DOHH2 (cell line): ENCODE measurements around the gene RTL3.

ENCODE experiments used
- H3F3A ChIP-seq: fragments of 200-600 bp; sonication (generic), shearing (Covaris generic); 2 replicates; pipeline ENCODE4 v1.6.0; 2016; ENCODE audit warnings: antibody characterized with exemption, mild to moderate bottlenecking; ENCODE audit not compliant: control insufficient read depth, insufficient read depth
- H3K27ac ChIP-seq: fragments of 200-600 bp; sonication (generic); 2 replicates; pipeline ENCODE4 v1.5.1; 2014; ENCODE audit warnings: low read depth, mild to moderate bottlenecking, low read length, moderate library complexity
- H3K27me3 ChIP-seq: fragments of 200-600 bp; sonication (generic); 2 replicates; pipeline ENCODE4 v1.6.1; 2014; ENCODE audit warnings: mild to moderate bottlenecking, low read length, mixed read lengths; ENCODE audit not compliant: control insufficient read depth
- H3K36me3 ChIP-seq: fragments of 200-600 bp; sonication (generic); 2 replicates; pipeline ENCODE4 v1.6.1; 2014; ENCODE audit warnings: mild to moderate bottlenecking, low read length, moderate library complexity, mixed read lengths; ENCODE audit not compliant: control insufficient read depth
- H3K4me1 ChIP-seq: fragments of 200-600 bp; sonication (generic); 2 replicates; pipeline ENCODE4 v1.6.1; 2014; ENCODE audit warnings: mild to moderate bottlenecking, low read length, mixed read lengths; ENCODE audit not compliant: control insufficient read depth
- H3K4me2 ChIP-seq: fragments of 200-600 bp; sonication (generic); 2 replicates; pipeline ENCODE4 v1.6.0; 2014; ENCODE audit warnings: mild to moderate bottlenecking, low read length, moderate library complexity
- H3K4me3 ChIP-seq: fragments of 200-600 bp; sonication (generic); 2 replicates; pipeline ENCODE4 v1.5.1; 2014; ENCODE audit warnings: mild to moderate bottlenecking, low read length, mixed read lengths
- H3K79me2 ChIP-seq: fragments of 200-600 bp; sonication (generic); 2 replicates; pipeline ENCODE4 v1.6.1; 2014; ENCODE audit warnings: mild to moderate bottlenecking, low read length, mixed read lengths; ENCODE audit not compliant: control insufficient read depth
- H3K9me2 ChIP-seq: fragments of 200-600 bp; sonication (generic); replicated peaks from 2 replicates; pipeline ENCODE4 v1.6.1; 2014; ENCODE audit warnings: mild to moderate bottlenecking, low read length, mixed read lengths; ENCODE audit not compliant: control insufficient read depth
- H3K9me3 ChIP-seq: fragments of 200-600 bp; sonication (generic); 2 replicates; pipeline ENCODE4 v1.6.1; 2014; ENCODE audit warnings: antibody characterized with exemption, low read length, mixed read lengths; ENCODE audit not compliant: control insufficient read depth, insufficient read depth
- H4K20me1 ChIP-seq: fragments of 200-600 bp; sonication (generic); 2 replicates; pipeline ENCODE4 v1.6.0; 2014; ENCODE audit warnings: low read depth, mild to moderate bottlenecking, antibody characterized with exemption, low read length, moderate library complexity; ENCODE audit not compliant: control insufficient read depth, insufficient read depth
- CTCF ChIP-seq: fragments of 200-600 bp; sonication (generic); IDR thresholded peaks from one replicate; pipeline ENCODE4 v1.5.1; 2014; ENCODE audit warnings: antibody characterized with exemption, mild to moderate bottlenecking, low read depth, low read length; ENCODE audit not compliant: poor library complexity, severe bottlenecking
- EZH2phosphoT487 ChIP-seq: fragments of 200-600 bp; sonication (generic); IDR thresholded peaks from 2 replicates; pipeline ENCODE4 v1.6.1; 2017; ENCODE audit warnings: borderline replicate concordance, mild to moderate bottlenecking, antibody characterized with exemption, low read length, moderate library complexity, mixed read lengths

The RTL3 gene

GRCh38 chrX:78706071-78706470, 46.9 kb upstream of the RTL3 start:
- Histone ChIP-seq H4K20me1 (no peaks in the 10 kb centered on the region), H3K4me3 (no peak overlapping the region), H3K4me1 (no peaks in the 10 kb centered on the region), H3K4me2 (no peak overlapping the region), H3K36me3 (no peaks in the 10 kb centered on the region), H3K9me3 (no peaks in the 10 kb centered on the region), H3F3A (no peaks in the 10 kb centered on the region), H3K9me2 (no peaks in the 10 kb centered on the region), H3K79me2 (no peaks in the 10 kb centered on the region), H3K27ac (no peak overlapping the region), H3K27me3 (no peaks in the 10 kb centered on the region)
- no peak for TF ChIP-seq EZH2phosphoT487
- TF ChIP-seq CTCF = no peak

DNA sequence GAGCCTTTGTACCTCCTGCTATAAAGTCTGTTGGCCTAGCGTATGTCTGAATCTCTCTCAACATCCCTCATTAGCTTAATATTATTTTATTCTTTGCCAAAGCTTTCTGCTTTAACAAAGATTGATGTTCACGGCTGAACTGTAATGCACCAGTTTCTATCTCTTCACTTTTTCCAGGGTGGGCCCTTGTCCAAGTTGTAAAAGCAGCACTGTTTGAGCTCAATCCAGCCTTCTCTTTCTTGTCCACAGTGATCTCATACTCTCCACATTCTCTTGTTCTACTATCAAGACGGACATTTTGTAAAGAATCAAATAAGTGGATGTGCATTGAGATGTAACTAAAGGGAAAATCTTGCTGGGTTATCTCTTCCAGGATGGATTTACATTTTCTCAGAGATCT, 34.4 kb upstream of the RTL3 start:
- no peak overlapping the region for H3K4me3 ChIP-seq
- H3K27ac ChIP-seq = no peak overlapping the region
- H3K36me3 ChIP-seq = no peaks in the 10 kb centered on the region
- no peak overlapping the region for H3K4me2 ChIP-seq
- no peaks in the 10 kb centered on the region for H3K79me2 ChIP-seq
- H4K20me1 ChIP-seq = no peaks in the 10 kb centered on the region
- no peak for TF ChIP-seq CTCF
- no peaks in the 10 kb centered on the region for H3K9me2 ChIP-seq
- no peaks in the 10 kb centered on the region for H3K9me3 ChIP-seq
- no peaks in the 10 kb centered on the region for H3K27me3 ChIP-seq
- H3F3A ChIP-seq = no peaks in the 10 kb centered on the region
- no peaks in the 10 kb centered on the region for H3K4me1 ChIP-seq

- Histone ChIP-seq H3K9me3 (no peaks in the 10 kb centered on the region), H3K79me2 (no peaks in the 10 kb centered on the region), H3K27me3 (no peaks in the 10 kb centered on the region), H3K4me1 (no peaks in the 10 kb centered on the region), H3K36me3 (no peaks in the 10 kb centered on the region), H3K4me2 (no peak overlapping the region), H3F3A (no peaks in the 10 kb centered on the region), H3K27ac (no peak overlapping the region), H3K4me3 (no peak overlapping the region), H4K20me1 (no peaks in the 10 kb centered on the region), H3K9me2 (no peaks in the 10 kb centered on the region)
- TF ChIP-seq EZH2phosphoT487 = no peak
- no peak for TF ChIP-seq CTCF
Observed at GRCh38 chrX:78693012-78693411, 33.9 kb upstream of the RTL3 start.

- no peaks in the 10 kb centered on the region for H3K9me2 ChIP-seq
- no peak overlapping the region for H3K4me3 ChIP-seq
- no peak for TF ChIP-seq CTCF
- TF ChIP-seq EZH2phosphoT487 = no peak
- no peaks in the 10 kb centered on the region for H3K9me3 ChIP-seq
- no peak overlapping the region for H3K27ac ChIP-seq
- H3K4me2 ChIP-seq = no peak overlapping the region
- H4K20me1 ChIP-seq = no peaks in the 10 kb centered on the region
- no peaks in the 10 kb centered on the region for H3K79me2 ChIP-seq
- no peaks in the 10 kb centered on the region for H3K4me1 ChIP-seq
- H3K36me3 ChIP-seq = no peaks in the 10 kb centered on the region
- no peaks in the 10 kb centered on the region for H3F3A ChIP-seq
- H3K27me3 ChIP-seq = no peaks in the 10 kb centered on the region
Observed at GRCh38 chrX:78687586-78687985, 28.5 kb upstream of the RTL3 start.
